ENCODE measurements around the gene SLC25A34. TPM values are rescaled to one million over a fixed set of nuclear protein-coding genes. Genes with fewer than 3 reads are reported as not detected.

Gene SLC25A34
- total RNA-seq, 1 donor from 2014 or later, result 54.3 TPM

Other genes starting within 250 kb of the SLC25A34 start
- gene CASP9, start 212.0 kb upstream of the SLC25A34 start, total RNA-seq, result 13.6 TPM
- gene DNAJC16, start 209.4 kb upstream of the SLC25A34 start, total RNA-seq, result 16.6 TPM
- 0.11 TPM for gene AGMAT, start 151.2 kb upstream of the SLC25A34 start, total RNA-seq
- gene DDI2, start 118.8 kb upstream of the SLC25A34 start, total RNA-seq, result 19.4 TPM
- 81.7 TPM for gene PLEKHM2, start 51.9 kb upstream of the SLC25A34 start, total RNA-seq
- gene TMEM82, start 6.2 kb downstream of the SLC25A34 start, total RNA-seq, result not detected
- 99.1 TPM for gene FBLIM1, start 22.5 kb downstream of the SLC25A34 start, total RNA-seq
- gene UQCRHL, start 71.4 kb downstream of the SLC25A34 start, total RNA-seq, result 6.1 TPM
- 20.3 TPM for gene SPEN, start 111.4 kb downstream of the SLC25A34 start, total RNA-seq
- 21.2 TPM for gene ZBTB17, start 239.8 kb downstream of the SLC25A34 start, total RNA-seq